ENCODE results near the gene FGFRL1.

DNA sequence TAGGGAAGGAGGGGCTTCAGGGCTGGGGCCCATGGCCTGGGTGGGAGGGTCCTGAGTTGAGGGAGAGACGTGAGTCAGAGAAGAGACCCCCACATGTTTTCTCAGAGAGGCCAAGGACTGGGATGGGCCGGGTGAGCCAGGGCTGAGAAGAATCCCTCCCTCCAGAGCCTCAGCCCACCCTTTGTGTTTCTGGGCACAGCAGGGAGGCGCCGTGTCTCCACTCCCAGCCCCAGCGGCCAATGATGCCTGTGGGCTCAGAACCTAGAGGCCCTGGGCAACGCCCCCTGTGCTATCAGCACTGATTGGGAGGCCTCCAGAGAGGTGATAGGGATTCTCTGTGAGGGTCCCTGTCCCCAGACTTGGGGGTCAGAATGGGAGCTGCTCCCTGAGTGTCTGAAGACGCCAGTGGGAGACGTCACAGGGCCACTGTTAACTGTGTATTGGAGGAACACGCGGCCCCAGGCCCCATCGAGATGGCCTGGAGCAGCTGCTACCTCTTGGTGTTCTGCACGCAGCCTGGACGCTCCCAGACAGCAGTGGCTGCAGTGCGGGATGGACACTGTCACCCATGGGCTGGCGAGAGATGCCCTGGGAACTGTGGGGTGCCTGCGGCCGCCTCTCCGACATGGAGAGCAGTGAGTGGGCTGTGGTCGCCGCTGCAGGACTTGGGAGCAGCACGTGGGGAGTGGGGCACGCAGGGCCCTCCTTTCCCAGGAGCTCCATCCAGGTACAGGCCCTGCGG is 8.5 kb downstream of the FGFRL1 start:
- TF ChIP-seq, protein P1, sequence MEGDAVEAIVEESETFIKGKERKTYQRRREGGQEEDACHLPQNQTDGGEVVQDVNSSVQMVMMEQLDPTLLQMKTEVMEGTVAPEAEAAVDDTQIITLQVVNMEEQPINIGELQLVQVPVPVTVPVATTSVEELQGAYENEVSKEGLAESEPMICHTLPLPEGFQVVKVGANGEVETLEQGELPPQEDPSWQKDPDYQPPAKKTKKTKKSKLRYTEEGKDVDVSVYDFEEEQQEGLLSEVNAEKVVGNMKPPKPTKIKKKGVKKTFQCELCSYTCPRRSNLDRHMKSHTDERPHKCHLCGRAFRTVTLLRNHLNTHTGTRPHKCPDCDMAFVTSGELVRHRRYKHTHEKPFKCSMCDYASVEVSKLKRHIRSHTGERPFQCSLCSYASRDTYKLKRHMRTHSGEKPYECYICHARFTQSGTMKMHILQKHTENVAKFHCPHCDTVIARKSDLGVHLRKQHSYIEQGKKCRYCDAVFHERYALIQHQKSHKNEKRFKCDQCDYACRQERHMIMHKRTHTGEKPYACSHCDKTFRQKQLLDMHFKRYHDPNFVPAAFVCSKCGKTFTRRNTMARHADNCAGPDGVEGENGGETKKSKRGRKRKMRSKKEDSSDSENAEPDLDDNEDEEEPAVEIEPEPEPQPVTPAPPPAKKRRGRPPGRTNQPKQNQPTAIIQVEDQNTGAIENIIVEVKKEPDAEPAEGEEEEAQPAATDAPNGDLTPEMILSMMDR (IDR thresholded peaks at IDR 0.05; ENCODE audit: insufficient read depth, low read length), result no peak
- TF ChIP-seq GABPA (IDR thresholded peaks at IDR 0.05; ENCODE audit: low read depth), result no peak
- no peak for TF ChIP-seq POLR2AphosphoS5 (IDR thresholded peaks at IDR 0.05; ENCODE audit: low read depth)
